ENCODE data around the gene CGNL1.

GRCh38 chr15:57327985-57328471 is 48.3 kb upstream of the CGNL1 start:
- no peak for TF ChIP-seq POLR2A (IDR thresholded peaks at IDR 0.05)
- TF ChIP-seq CTCF (IDR thresholded peaks at IDR 0.05), result no peak
